Epithelial cell of esophagus (primary cell): ENCODE measurements around the gene SPAM1.

Experiments used
- DNase-seq: peaks from one replicate; pipeline ENCODE4 v3.0.0; 2010; ENCODE audit warnings: low read depth
- H3K4me3 ChIP-seq: 2 replicates; pipeline ENCODE4 v1.5.1; 2011; ENCODE audit warnings: mild to moderate bottlenecking, low read length, control low read depth
- CTCF ChIP-seq: IDR thresholded peaks from 2 replicates; pipeline ENCODE4 v1.5.1; 2011; ENCODE audit warnings: low read depth, mild to moderate bottlenecking, low read length, control low read depth, inconsistent platforms; ENCODE audit not compliant: insufficient read depth; ENCODE audit errors: missing control alignments

SPAM1 gene

GRCh38 chr7:123929655-123930054 is 4.6 kb downstream of the SPAM1 start:
- TF ChIP-seq CTCF, result no peak
- no peak overlapping the region for H3K4me3 ChIP-seq
- no peak for DNase-seq

GRCh38 chr7:123935436-123936381 is 10.7 kb downstream of the SPAM1 start:
- no peak for TF ChIP-seq CTCF
- DNase-seq, result no peak
- no peak overlapping the region for H3K4me3 ChIP-seq

- H3K4me3 ChIP-seq, result no peak overlapping the region
- no peak for DNase-seq
- no peak for TF ChIP-seq CTCF
Observed at GRCh38 chr7:123936388-123936787, 11.3 kb downstream of the SPAM1 start.

- TF ChIP-seq CTCF, result no peak
- DNase-seq, result peak; percentile 8
- no peak overlapping the region for H3K4me3 ChIP-seq
Observed at GRCh38 chr7:123939784-123940183, 14.7 kb downstream of the SPAM1 start.

GRCh38 chr7:123941391-123942180 is 16.5 kb downstream of the SPAM1 start:
- DNase-seq, result peak; percentile 40
- TF ChIP-seq CTCF, result no peak
- H3K4me3 ChIP-seq, result no peak overlapping the region

GRCh38 chr7:123944395-123944794 is 19.4 kb downstream of the SPAM1 start:
- no peak overlapping the region for H3K4me3 ChIP-seq
- no peak for DNase-seq
- no peak for TF ChIP-seq CTCF
